Tibial artery (tissue), 4 donors: ENCODE results near the gene ANG.

Source experiments
- DNase-seq, 2 donors: peaks; one replicate each; pipeline ENCODE4 v3.0.0-alpha.2; 2019
- H3K27ac ChIP-seq, 2 donors: fragments of 200-600 bp; sonication (generic) in 1 of 2; 1 replicate in 1 of 2; 2 replicates in 1 of 2; pipeline ENCODE4 v1.5.1; 2018 to 2019; ENCODE audit warnings: mild to moderate bottlenecking in 1 of 2
- H3K27me3 ChIP-seq, 2 donors: fragments of 200-600 bp; sonication (generic) in 1 of 2; one replicate each; pipeline versions ENCODE4 v1.5.1 to v1.6.0; 2016 to 2019
- H3K36me3 ChIP-seq, 3 donors: fragments of 200-600 bp; sonication (generic) in 2 of 3; one replicate each; pipeline ENCODE4 v1.5.1; 2016 to 2019; ENCODE audit warnings: mild to moderate bottlenecking in 2 of 3
- H3K4me1 ChIP-seq, 4 donors: fragments of 200-600 bp; sonication (generic) in 2 of 4; 1 replicate in 3 of 4; 2 replicates in 1 of 4; pipeline ENCODE4 v1.5.1; 2016 to 2019
- H3K4me3 ChIP-seq, 2 donors: fragments of 200-600 bp; sonication (generic) in 1 of 2; 1 replicate in 1 of 2; 2 replicates in 1 of 2; pipeline ENCODE4 v1.5.1; 2018 to 2019; ENCODE audit warnings: mild to moderate bottlenecking in 2 of 2
- H3K9me3 ChIP-seq, 3 donors: fragments of 200-600 bp; sonication (generic) in 1 of 3; one replicate each; pipeline ENCODE4 v1.5.1; 2016 to 2019
- CTCF ChIP-seq, 2 experiments: fragments of 200-600 bp in 1 of 2; fragments of 450-650 bp in 1 of 2; IDR thresholded peaks; one replicate each; pipeline ENCODE4 v1.5.1; 2017 to 2019; ENCODE audit warnings: antibody characterized with exemption in 2 of 2, mild to moderate bottlenecking in 1 of 2, moderate library complexity in 1 of 2
- intact Hi-C: fragments of 100-400 bp; cut with DNase I; formaldehyde crosslinking; loops from one replicate; pipeline ENCODE4 v1.15.0; 2023; ENCODE audit warnings: low total_unique reads

ANG gene

DNA sequence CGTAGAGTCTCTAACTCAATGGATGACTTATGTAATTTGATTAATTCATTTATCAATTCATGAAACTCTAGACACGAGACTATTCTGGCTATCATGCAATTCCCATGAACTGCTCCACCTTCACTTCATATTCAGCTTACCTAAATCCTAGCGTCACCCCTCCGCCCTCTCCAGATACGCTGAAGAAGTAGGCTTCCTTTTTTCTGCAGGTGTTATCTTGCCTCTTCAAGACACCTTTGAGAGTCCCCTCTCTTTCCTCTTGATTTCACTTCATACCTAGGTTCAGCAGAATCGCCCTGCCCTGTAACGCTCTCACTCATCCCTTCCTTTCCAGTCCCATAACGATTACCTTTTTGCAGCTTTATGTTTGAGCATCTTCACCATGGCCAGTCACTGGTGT lies 8.2 kb upstream of the ANG start:
- peak overlapping the region in 1 of 2 donors; percentile 99 for H3K27ac ChIP-seq
- intact Hi-C loops: loop anchor here (5.0 to 10.0 kb wide), 6 partner anchors 213 to 757 kb away; partner anchors contain the start of genes PNP, TEP1 and TMEM253
- no peak for TF ChIP-seq CTCF (IDR thresholded peaks at IDR 0.05)

DNA sequence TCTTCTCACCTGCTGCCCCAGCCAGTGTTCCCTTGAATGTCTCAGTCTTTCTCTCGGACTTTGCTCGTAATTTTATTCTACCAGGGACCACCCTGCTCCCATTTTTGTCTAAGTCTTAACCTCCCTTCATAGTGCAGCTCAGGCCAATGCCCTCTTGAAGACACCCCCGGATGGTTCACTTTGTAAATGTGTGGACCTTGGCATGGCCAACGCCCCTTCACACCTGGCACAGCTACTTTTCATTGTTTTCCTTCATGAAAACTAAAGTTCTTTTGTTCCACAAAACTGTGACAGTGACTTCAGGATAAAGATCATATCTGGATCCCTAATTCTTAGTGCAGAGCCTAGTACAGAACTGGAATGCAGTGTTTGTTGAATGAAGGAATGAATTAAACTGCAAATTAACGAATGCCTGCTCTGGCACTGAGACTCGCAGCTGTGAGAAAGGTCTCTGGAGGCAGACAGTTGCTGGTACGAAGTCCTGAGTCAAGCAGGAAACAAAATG lies 7.7 kb upstream of the ANG start:
- Histone ChIP-seq H3K9me3 (no peaks in the 10 kb centered on the region), H3K27ac (peak overlapping the region; percentile 99), H3K4me1 (peaks cover 0 to 20% (median 12%) of the 10 kb centered on the region in 4 donors), H3K27me3 (no peaks in the 10 kb centered on the region), H3K4me3 (peak overlapping the region; percentile 76 to 81), H3K36me3 (no peaks in the 10 kb centered on the region)
- DNase-seq: no peak
- no peak for TF ChIP-seq CTCF (IDR thresholded peaks at IDR 0.05)
- intact Hi-C loops: loop anchor here (5.0 to 10.0 kb wide), 6 partner anchors 214 to 756 kb away; partner anchors contain the start of genes PNP, TEP1 and TMEM253

More for the DNA sequence above, 8.2 kb upstream of the ANG start:
- DNase-seq: no peak
- Histone ChIP-seq H3K27me3 (no peaks in the 10 kb centered on the region), H3K9me3 (no peaks in the 10 kb centered on the region), H3K4me1 (peaks cover 0 to 15% (median 10%) of the 10 kb centered on the region in 4 donors), H3K36me3 (no peaks in the 10 kb centered on the region), H3K4me3 (peak overlapping the region in 1 of 2 donors; percentile 81)

DNA sequence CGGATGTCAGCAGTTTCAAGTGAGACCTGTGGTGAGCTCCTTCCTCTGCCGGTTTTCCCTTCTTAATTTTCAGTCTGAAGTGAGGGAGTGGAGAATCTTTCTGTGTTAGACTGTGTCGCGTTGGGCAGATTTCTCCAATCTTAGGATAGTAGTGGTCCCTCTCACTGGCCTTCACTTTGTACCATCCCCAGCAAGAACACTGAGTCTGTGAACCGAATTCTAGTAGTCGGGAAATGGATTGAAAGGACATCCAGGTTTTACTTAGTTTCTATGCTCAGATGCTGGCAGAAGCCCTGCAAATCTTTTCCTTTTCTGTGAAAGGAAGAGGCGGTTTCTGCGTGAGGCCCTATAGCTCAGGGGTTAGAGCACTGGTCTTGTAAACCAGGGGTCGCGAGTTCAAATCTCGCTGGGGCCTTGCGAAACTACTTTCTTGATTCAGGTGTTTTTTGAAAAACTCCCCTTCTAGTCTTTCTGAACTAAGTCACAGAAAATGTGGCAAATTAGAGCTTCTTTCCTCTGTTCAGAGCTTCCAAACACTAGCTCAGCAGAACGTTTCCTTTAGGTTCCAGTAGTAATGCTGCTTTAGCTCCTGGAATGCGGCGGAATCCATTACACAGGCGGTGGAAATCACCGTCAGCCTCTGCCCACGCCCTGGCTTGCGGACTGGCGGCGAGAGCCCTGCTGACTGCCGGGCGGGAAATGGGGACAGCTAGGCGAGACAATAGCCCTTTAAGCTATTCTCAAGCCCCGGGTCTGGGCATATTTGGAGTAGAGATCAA lies 7.0 kb upstream of the ANG start:
- no peak for TF ChIP-seq CTCF (IDR thresholded peaks at IDR 0.05)
- peak overlapping the region; percentile 99 for H3K27ac ChIP-seq
- H3K9me3 ChIP-seq: no peaks in the 10 kb centered on the region
- H3K4me3 ChIP-seq: peak overlapping the region; percentile 76 to 81
- no peaks in the 10 kb centered on the region for H3K27me3 ChIP-seq
- peak; percentile 84 to 92 for DNase-seq
- peaks cover 0 to 27% (median 16%) of the 10 kb centered on the region in 4 donors for H3K4me1 ChIP-seq
- H3K36me3 ChIP-seq: no peaks in the 10 kb centered on the region
- intact Hi-C loops: loop anchor here (5.0 to 10.0 kb wide), 6 partner anchors 214 to 756 kb away; partner anchors contain the start of genes PNP, TEP1 and TMEM253

DNA sequence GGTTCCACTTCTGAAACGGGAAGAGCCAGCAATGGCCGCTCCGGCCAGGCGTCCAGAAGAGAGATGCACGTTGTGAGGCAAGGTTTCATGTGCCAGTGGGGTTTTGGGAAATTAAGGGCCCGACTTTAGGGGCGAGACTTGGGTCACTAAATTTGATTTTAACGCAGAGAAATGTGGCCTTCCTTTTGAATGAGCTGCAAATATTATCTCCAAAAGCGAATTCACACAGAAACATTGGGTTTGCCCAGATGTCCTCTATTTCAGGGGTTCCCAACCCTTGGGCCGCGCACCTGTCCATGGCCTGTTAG lies 6.5 kb upstream of the ANG start:
- H3K4me1 ChIP-seq: peaks cover 0 to 32% (median 18%) of the 10 kb centered on the region in 4 donors
- peak overlapping the region; percentile 99 for H3K27ac ChIP-seq
- H3K4me3 ChIP-seq: peak overlapping the region; percentile 76 to 81
- intact Hi-C loops: loop anchor here (5.0 to 10.0 kb wide), 6 partner anchors 215 to 755 kb away; partner anchors contain the start of genes PNP, TEP1 and TMEM253
- H3K36me3 ChIP-seq: no peaks in the 10 kb centered on the region
- no peaks in the 10 kb centered on the region for H3K9me3 ChIP-seq
- no peaks in the 10 kb centered on the region for H3K27me3 ChIP-seq
- no peak for DNase-seq
- no peak for TF ChIP-seq CTCF (IDR thresholded peaks at IDR 0.05)

GRCh38 chr14:20682435-20683124 lies 6.0 kb upstream of the ANG start:
- peaks cover 0 to 37% (median 21%) of the 10 kb centered on the region in 4 donors for H3K4me1 ChIP-seq
- no peaks in the 10 kb centered on the region for H3K36me3 ChIP-seq
- intact Hi-C loops: loop anchor here (5.0 to 10.0 kb wide), 6 partner anchors 215 to 755 kb away; partner anchors contain the start of genes PNP, TEP1 and TMEM253
- H3K9me3 ChIP-seq: no peaks in the 10 kb centered on the region
- H3K27ac ChIP-seq: peak overlapping the region; percentile 99
- TF ChIP-seq CTCF (IDR thresholded peaks at IDR 0.05): peak in 1 of 2 experiments; percentile 15
- DNase-seq: peak; percentile 94 to 95
- H3K27me3 ChIP-seq: no peaks in the 10 kb centered on the region
- H3K4me3 ChIP-seq: peak overlapping the region; percentile 76 to 81
